Astrocyte (in vitro differentiated cells and primary cell): Measurements from ENCODE around the gene ZDHHC20. TPM values are rescaled to one million over a fixed set of nuclear protein-coding genes. Genes with fewer than 3 reads are reported as not detected.

Experiments
- DNase-seq: peaks from one replicate; pipeline ENCODE4 v3.0.0-alpha.2; 2010; ENCODE audit warnings: low read depth
- FAIRE-seq: peaks from 2 replicates; lab custom pipeline; 2011; peaks lifted over from hg19 to GRCh38; lab: Jason Lieb, UNC
- H2AFZ ChIP-seq: 2 replicates; pipeline ENCODE4 v1.6.0; 2012; ENCODE audit warnings: low read depth, low read length, inconsistent platforms
- H3K27ac ChIP-seq: 2 replicates; pipeline ENCODE4 v1.5.1; 2011; ENCODE audit warnings: low read depth, low read length, inconsistent platforms
- H3K27me3 ChIP-seq: 2 replicates; pipeline ENCODE4 v1.6.0; 2011; ENCODE audit warnings: low read length, inconsistent platforms; ENCODE audit not compliant: insufficient read depth
- H3K36me3 ChIP-seq: 2 replicates; pipeline ENCODE4 v1.5.1; 2011; ENCODE audit warnings: low read length, inconsistent platforms; ENCODE audit not compliant: insufficient read depth
- H3K4me1 ChIP-seq: 2 replicates; pipeline ENCODE4 v1.5.1; 2011; ENCODE audit warnings: low read length, inconsistent platforms; ENCODE audit not compliant: insufficient read depth
- H3K4me2 ChIP-seq: 2 replicates; pipeline ENCODE4 v1.6.0; 2012; ENCODE audit warnings: low read length, inconsistent platforms
- H3K4me3 ChIP-seq: 2 replicates; pipeline ENCODE4 v1.5.1; 2011; ENCODE audit warnings: low read depth, mild to moderate bottlenecking, low read length, inconsistent platforms; ENCODE audit not compliant: insufficient read depth
- H3K79me2 ChIP-seq: 2 replicates; pipeline ENCODE4 v1.6.0; 2012; ENCODE audit warnings: mild to moderate bottlenecking, low read length, inconsistent platforms; ENCODE audit not compliant: insufficient read depth
- H3K9ac ChIP-seq: 2 replicates; pipeline ENCODE4 v1.6.0; 2012; ENCODE audit warnings: mild to moderate bottlenecking, low read length, inconsistent platforms
- H3K9me3 ChIP-seq: 2 replicates; pipeline ENCODE4 v1.5.1; 2012; ENCODE audit warnings: low read depth, mild to moderate bottlenecking, low read length, inconsistent platforms; ENCODE audit not compliant: insufficient read depth
- H4K20me1 ChIP-seq: 2 replicates; pipeline ENCODE4 v1.6.0; 2012; ENCODE audit warnings: low read length, inconsistent platforms; ENCODE audit not compliant: insufficient read depth
- H3K27ac Mint-ChIP-seq: one replicate; pipeline ENCODE4 v1.8.0; 2021; ENCODE audit warnings: mild to moderate bottlenecking, mixed read lengths; ENCODE audit not compliant: unreplicated experiment
- H3K27me3 Mint-ChIP-seq: one replicate; pipeline ENCODE4 v1.8.0; 2021; ENCODE audit warnings: low read depth, mixed read lengths; ENCODE audit not compliant: unreplicated experiment
- H3K36me3 Mint-ChIP-seq: one replicate; pipeline ENCODE4 v1.8.0; 2021; ENCODE audit warnings: low read depth, mixed read lengths; ENCODE audit not compliant: unreplicated experiment
- H3K4me1 Mint-ChIP-seq: one replicate; pipeline ENCODE4 v1.8.0; 2021; ENCODE audit warnings: low read depth, mixed read lengths; ENCODE audit not compliant: unreplicated experiment
- H3K4me3 Mint-ChIP-seq: one replicate; pipeline ENCODE4 v1.8.0; 2021; ENCODE audit warnings: mild to moderate bottlenecking, moderate library complexity, mixed read lengths; ENCODE audit not compliant: unreplicated experiment
- H3K9me3 Mint-ChIP-seq: one replicate; pipeline ENCODE4 v1.8.0; 2021; ENCODE audit warnings: mild to moderate bottlenecking, mixed read lengths; ENCODE audit not compliant: unreplicated experiment
- CTCF ChIP-seq: IDR thresholded peaks from 2 replicates; pipeline ENCODE4 v1.5.1; 2011; ENCODE audit warnings: low read depth, mild to moderate bottlenecking, inconsistent platforms, low read length, moderate library complexity; ENCODE audit not compliant: insufficient read depth
- EZH2 ChIP-seq: IDR thresholded peaks from 2 replicates; pipeline ENCODE4 v1.6.1; 2012; ENCODE audit warnings: mild to moderate bottlenecking, low read length, inconsistent platforms; ENCODE audit not compliant: insufficient read depth
- total RNA-seq: library from RNA; stranded (reverse); gene quantifications from 2 replicates; pipeline ENCODE4 v1.2.1, GENCODE V29; 2021

The ZDHHC20 gene
- total RNA-seq, 1 donor from 2014 or later, result 64.3 TPM

GRCh38 chr13:21355304-21355703 is 103.8 kb downstream of the ZDHHC20 start:
- DNase-seq, result no peak
- no peaks in the 10 kb centered on the region for H3K4me1 ChIP-seq
- Mint-ChIP-seq H3K27ac (no peak overlapping the region), H3K4me1 (no peaks in the 10 kb centered on the region), H3K9me3 (peaks cover 2% of the 10 kb centered on the region), H3K36me3 (peaks cover 6% of the 10 kb centered on the region), H3K27me3 (peaks cover 9% of the 10 kb centered on the region), H3K4me3 (no peak overlapping the region)
- H4K20me1 ChIP-seq, result no peaks in the 10 kb centered on the region
- no peaks in the 10 kb centered on the region for H3K79me2 ChIP-seq
- H2AFZ ChIP-seq, result no peak overlapping the region
- no peaks in the 10 kb centered on the region for H3K36me3 ChIP-seq
- no peak overlapping the region for H3K4me2 ChIP-seq
- no peaks in the 10 kb centered on the region for H3K27me3 ChIP-seq
- no peak overlapping the region for H3K27ac ChIP-seq
- no peak overlapping the region for H3K9ac ChIP-seq
- H3K4me3 ChIP-seq, result no peak overlapping the region
- TF ChIP-seq CTCF, result no peak
- TF ChIP-seq EZH2, result no peak
- H3K9me3 ChIP-seq, result no peaks in the 10 kb centered on the region
- no peak for FAIRE-seq

- Mint-ChIP-seq H3K4me1 (no peaks in the 10 kb centered on the region), H3K27me3 (peaks cover 9% of the 10 kb centered on the region), H3K27ac (no peak overlapping the region), H3K9me3 (peaks cover 2% of the 10 kb centered on the region), H3K4me3 (no peak overlapping the region), H3K36me3 (peaks cover 6% of the 10 kb centered on the region)
- H3K9ac ChIP-seq, result no peak overlapping the region
- no peak for FAIRE-seq
- no peak for DNase-seq
- H3K4me1 ChIP-seq, result no peaks in the 10 kb centered on the region
- H3K9me3 ChIP-seq, result no peaks in the 10 kb centered on the region
- H3K4me3 ChIP-seq, result no peak overlapping the region
- no peaks in the 10 kb centered on the region for H3K79me2 ChIP-seq
- no peaks in the 10 kb centered on the region for H3K36me3 ChIP-seq
- TF ChIP-seq CTCF, result no peak
- no peak for TF ChIP-seq EZH2
- no peak overlapping the region for H2AFZ ChIP-seq
- H4K20me1 ChIP-seq, result no peaks in the 10 kb centered on the region
- H3K4me2 ChIP-seq, result no peak overlapping the region
- H3K27me3 ChIP-seq, result no peaks in the 10 kb centered on the region
- H3K27ac ChIP-seq, result no peak overlapping the region
Observed at GRCh38 chr13:21354721-21355120, 104.4 kb downstream of the ZDHHC20 start.

GRCh38 chr13:21348488-21349120 is 110.5 kb downstream of the ZDHHC20 start:
- H3K27ac ChIP-seq, result no peak overlapping the region
- H3K27me3 ChIP-seq, result no peaks in the 10 kb centered on the region
- H3K36me3 ChIP-seq, result no peaks in the 10 kb centered on the region
- H3K27ac Mint-ChIP-seq, result no peak overlapping the region
- no peak overlapping the region for H3K4me3 Mint-ChIP-seq
- no peaks in the 10 kb centered on the region for H3K36me3 Mint-ChIP-seq
- H3K4me3 ChIP-seq, result no peak overlapping the region
- no peaks in the 10 kb centered on the region for H3K9me3 ChIP-seq
- H3K4me1 ChIP-seq, result no peaks in the 10 kb centered on the region
- TF ChIP-seq CTCF (no peak), EZH2 (no peak)
- H3K9me3 Mint-ChIP-seq, result no peaks in the 10 kb centered on the region
- H4K20me1 ChIP-seq, result no peaks in the 10 kb centered on the region
- no peaks in the 10 kb centered on the region for H3K79me2 ChIP-seq
- no peak overlapping the region for H3K4me2 ChIP-seq
- DNase-seq (no peak), FAIRE-seq (no peak)
- H3K27me3 Mint-ChIP-seq, result peaks cover 14% of the 10 kb centered on the region
- H3K4me1 Mint-ChIP-seq, result no peaks in the 10 kb centered on the region
- no peak overlapping the region for H3K9ac ChIP-seq
- no peak overlapping the region for H2AFZ ChIP-seq
